Lower lobe of right lung (tissue), 2 donors: ENCODE results near the gene AMZ1. TPM values are rescaled to one million over a fixed set of nuclear protein-coding genes. Genes with fewer than 3 reads are reported as not detected.

Experiments used
- ATAC-seq, 2 donors: fragments of 200-7000 bp; cut with Tn5 transposase; one replicate each; pipeline ENCODE4 v1.9.1; 2020 to 2022; ENCODE audit warnings: mild to moderate bottlenecking in 2 of 2, moderate library complexity in 2 of 2
- DNase-seq: peaks from one replicate; pipeline ENCODE4 v3.0.0-alpha.2; 2020
- H3K27ac ChIP-seq: fragments of 200-600 bp; one replicate; pipeline ENCODE4 v1.8.0; 2022
- H3K27me3 ChIP-seq: fragments of 200-600 bp; one replicate; pipeline ENCODE4 v1.8.0; 2022; ENCODE audit warnings: low read depth
- H3K36me3 ChIP-seq: fragments of 200-600 bp; one replicate; pipeline ENCODE4 v1.8.0; 2022; ENCODE audit warnings: mild to moderate bottlenecking
- H3K4me1 ChIP-seq: fragments of 200-600 bp; one replicate; pipeline ENCODE4 v1.8.0; 2022
- H3K4me3 ChIP-seq: fragments of 200-600 bp; one replicate; pipeline ENCODE4 v1.8.0; 2022; ENCODE audit warnings: mild to moderate bottlenecking
- H3K9me3 ChIP-seq: fragments of 200-600 bp; one replicate; pipeline ENCODE4 v1.8.0; 2022
- intact Hi-C: fragments of 100-400 bp; cut with DNase I; formaldehyde crosslinking; loops from one replicate; pipeline ENCODE4 v1.11.0; 2022
- total RNA-seq: library from RNA; stranded (reverse); fragmentation: NEBNext Ultra II Directional; extraction: Animal tissue kit (Norgen Biotek cat#: 25700); gene quantifications from one replicate; pipeline ENCODE4 v1.2.1, GENCODE V29; 2021
- TF ChIP-seq, protein P1 (sequence below): fragments of 200-600 bp; IDR thresholded peaks from one replicate; pipeline ENCODE4 v1.8.0; 2022; ENCODE audit warnings: antibody characterized with exemption, mild to moderate bottlenecking
- donor health status: DM: no; HTN: yes; CAD: no; lungs with severe emphysema.

The AMZ1 gene
- total RNA-seq, 1 donor from 2014 or later = 0.47 TPM

DNA sequence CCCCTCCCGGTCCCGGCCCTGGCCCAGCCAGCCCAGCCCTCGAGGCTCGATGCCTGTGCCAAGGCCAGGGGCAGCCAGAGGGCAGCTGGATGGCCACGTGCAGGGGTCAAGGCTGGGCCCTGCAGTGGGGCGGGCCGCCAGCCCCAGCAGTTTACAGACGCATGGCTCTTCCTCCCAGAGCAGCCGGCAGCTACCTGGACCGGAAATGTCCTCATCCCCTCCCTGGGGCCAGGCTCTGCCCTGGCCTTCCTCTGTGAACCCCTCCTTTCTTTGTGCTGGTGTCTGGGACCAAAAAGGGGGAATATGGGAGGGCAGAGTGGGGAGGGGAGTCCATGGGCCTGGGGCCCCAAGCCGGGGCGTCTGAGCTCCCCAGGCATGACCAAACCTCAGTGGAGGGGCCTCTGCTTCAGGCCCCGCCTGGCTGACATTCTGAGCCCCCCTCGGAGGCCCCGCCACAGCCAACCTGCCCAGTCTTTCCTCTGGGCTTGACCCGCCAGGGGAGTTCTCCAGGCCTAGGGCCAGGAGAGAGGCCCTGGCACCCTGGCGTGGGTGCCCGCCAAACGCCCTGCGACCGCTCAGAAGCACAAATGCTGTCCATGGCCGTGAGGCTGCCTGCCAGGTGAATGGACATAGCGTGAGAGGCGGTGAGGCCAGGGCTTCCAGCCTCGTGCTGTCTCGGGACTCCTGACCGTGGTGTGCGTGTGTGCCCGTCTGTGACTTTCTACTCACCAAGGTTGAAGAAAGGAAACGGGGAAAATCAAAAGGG is 24.7 kb upstream of the AMZ1 start:
- peak; percentile 54 for DNase-seq
- TF ChIP-seq, protein P1, sequence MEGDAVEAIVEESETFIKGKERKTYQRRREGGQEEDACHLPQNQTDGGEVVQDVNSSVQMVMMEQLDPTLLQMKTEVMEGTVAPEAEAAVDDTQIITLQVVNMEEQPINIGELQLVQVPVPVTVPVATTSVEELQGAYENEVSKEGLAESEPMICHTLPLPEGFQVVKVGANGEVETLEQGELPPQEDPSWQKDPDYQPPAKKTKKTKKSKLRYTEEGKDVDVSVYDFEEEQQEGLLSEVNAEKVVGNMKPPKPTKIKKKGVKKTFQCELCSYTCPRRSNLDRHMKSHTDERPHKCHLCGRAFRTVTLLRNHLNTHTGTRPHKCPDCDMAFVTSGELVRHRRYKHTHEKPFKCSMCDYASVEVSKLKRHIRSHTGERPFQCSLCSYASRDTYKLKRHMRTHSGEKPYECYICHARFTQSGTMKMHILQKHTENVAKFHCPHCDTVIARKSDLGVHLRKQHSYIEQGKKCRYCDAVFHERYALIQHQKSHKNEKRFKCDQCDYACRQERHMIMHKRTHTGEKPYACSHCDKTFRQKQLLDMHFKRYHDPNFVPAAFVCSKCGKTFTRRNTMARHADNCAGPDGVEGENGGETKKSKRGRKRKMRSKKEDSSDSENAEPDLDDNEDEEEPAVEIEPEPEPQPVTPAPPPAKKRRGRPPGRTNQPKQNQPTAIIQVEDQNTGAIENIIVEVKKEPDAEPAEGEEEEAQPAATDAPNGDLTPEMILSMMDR = no peak
- peak; percentile 22 to 31 for ATAC-seq
- Histone ChIP-seq H3K9me3 (no peaks in the 10 kb centered on the region), H3K27ac (no peak overlapping the region), H3K4me1 (peaks cover 12% of the 10 kb centered on the region), H3K27me3 (peaks cover 8% of the 10 kb centered on the region), H3K4me3 (no peak overlapping the region), H3K36me3 (peaks cover 19% of the 10 kb centered on the region)
- intact Hi-C loops = no loop called here

DNA sequence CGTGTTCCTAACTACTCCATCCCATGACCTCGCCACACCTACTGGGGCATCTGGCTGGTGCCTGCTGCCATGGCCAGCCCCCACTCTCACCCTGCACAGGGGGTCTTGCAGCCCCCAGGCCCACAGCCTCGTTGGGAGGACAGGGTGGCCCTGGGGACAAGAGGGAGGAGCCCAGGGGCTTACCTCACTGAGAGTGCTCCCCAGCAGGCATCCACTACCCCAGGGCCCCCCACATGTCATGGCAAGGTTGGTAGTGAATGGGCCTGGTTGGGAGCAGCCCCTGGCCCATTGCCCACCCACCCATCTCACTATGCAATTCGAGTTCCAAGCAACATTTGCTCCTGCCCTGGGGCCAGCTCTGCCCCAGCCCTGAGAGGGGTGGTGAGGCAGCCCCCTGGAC is 24.0 kb upstream of the AMZ1 start:
- Histone ChIP-seq H3K27me3 (peaks cover 8% of the 10 kb centered on the region), H3K27ac (no peak overlapping the region), H3K4me1 (peaks cover 12% of the 10 kb centered on the region), H3K4me3 (no peak overlapping the region), H3K9me3 (no peaks in the 10 kb centered on the region), H3K36me3 (peaks cover 15% of the 10 kb centered on the region)
- DNase-seq (no peak), ATAC-seq (no peak)
- TF ChIP-seq, protein P1 = no peak
- intact Hi-C loops = no loop called here

DNA sequence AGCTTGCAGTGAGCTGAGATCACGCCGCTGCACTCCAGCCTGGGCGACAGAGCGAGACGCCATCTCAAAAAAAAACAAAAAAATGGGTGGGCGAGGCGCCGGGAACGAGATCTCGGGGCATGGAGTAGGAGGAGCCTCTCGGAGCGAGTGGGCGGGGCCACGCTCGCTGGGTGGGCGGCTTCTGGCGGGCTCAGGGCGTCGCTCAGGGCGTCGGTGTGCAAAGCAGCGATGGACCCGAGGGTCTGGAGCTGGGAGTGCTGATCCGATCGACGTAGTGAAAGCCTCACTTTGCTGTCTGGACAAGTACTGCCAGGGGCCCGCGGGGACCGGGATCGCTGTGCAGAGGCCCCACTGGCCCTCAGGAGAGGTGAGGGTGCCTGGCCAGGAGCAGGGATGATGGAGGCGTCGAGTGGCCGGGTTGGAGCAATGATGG is 22.6 kb upstream of the AMZ1 start:
- intact Hi-C loops = no loop called here
- TF ChIP-seq, protein P1 = no peak

DNA sequence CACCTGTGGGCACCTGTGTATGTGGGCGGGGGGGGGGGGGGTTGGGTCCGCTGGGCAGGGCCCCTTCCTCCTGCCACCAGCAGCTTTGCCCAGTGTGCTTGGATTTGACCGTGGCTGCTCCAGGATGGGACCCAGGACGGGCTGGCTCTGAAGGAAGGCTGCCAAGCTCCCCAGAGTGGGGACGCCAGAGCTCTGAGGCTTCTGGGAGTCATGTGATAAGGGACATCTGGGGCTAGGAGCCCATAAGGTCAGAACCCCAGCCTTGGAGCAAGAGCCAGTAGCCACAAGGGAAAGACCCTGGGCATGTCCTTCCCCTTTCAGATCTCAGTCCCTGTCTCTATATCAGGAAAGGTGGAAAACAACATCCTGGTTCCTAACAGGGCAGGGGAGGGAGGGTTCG is 21.8 kb upstream of the AMZ1 start:
- Histone ChIP-seq H3K27me3 (peaks cover 8% of the 10 kb centered on the region), H3K9me3 (no peaks in the 10 kb centered on the region), H3K4me3 (no peak overlapping the region), H3K4me1 (peaks cover 18% of the 10 kb centered on the region), H3K27ac (no peak overlapping the region), H3K36me3 (peaks cover 5% of the 10 kb centered on the region)
- TF ChIP-seq, protein P1 = no peak
- DNase-seq (no peak), ATAC-seq (no peak)
- intact Hi-C loops = no loop called here

More for the DNA sequence above, 22.6 kb upstream of the AMZ1 start:
- ATAC-seq (no peak), DNase-seq (no peak)
- no peak overlapping the region for H3K4me3 ChIP-seq
- peaks cover 12% of the 10 kb centered on the region for H3K4me1 ChIP-seq
- H3K27me3 ChIP-seq = peaks cover 8% of the 10 kb centered on the region
- H3K36me3 ChIP-seq = peaks cover 5% of the 10 kb centered on the region
- H3K27ac ChIP-seq = no peak overlapping the region
- H3K9me3 ChIP-seq = no peaks in the 10 kb centered on the region

DNA sequence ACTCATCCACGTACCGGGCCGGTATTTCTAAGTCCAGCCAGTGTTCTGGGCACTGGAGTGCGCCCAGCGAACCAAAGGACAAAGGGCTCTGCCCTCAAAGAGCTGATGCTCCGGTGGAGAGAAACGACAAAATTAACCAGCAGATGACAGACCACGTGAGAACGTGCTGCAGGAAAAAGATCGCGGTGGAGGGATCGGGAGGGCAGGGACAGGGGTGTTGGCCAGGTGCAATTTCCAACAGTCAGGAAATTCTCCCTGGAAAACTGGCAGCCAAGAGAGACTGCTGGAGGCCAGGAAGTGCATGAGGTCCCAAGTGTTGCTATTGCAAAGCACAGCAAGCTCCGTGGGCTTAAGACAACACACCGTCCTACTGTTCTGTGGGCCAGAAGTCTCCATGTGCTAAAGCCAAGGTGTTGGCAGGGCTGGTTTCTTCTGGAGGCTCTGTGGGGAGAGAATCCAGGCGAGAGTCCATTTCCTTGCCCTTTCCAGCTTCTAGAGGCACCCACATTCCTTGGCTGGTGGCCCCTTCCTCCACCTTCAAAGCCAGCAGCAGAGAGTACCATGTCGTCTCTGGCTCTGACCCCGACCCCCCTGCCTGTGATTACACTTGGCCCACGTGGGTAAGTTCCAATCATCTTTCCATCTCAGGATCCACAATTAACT is 21.3 kb upstream of the AMZ1 start:
- H3K9me3 ChIP-seq = no peaks in the 10 kb centered on the region
- H3K4me1 ChIP-seq = peaks cover 18% of the 10 kb centered on the region
- TF ChIP-seq, protein P1 = no peak
- peaks cover 5% of the 10 kb centered on the region for H3K36me3 ChIP-seq
- H3K27me3 ChIP-seq = peaks cover 8% of the 10 kb centered on the region
- DNase-seq = no peak
- ATAC-seq = no peak
- no peak overlapping the region for H3K4me3 ChIP-seq
- no peak overlapping the region for H3K27ac ChIP-seq
- intact Hi-C loops = no loop called here
